H4 (cell line): ENCODE measurements around the gene EIF2S3. TPM values are rescaled to one million over a fixed set of nuclear protein-coding genes. Genes with fewer than 3 reads are reported as not detected.
"Not testable (repeated sequence)": the region's sequence is repeated elsewhere in the genome, so short reads cannot be mapped to it uniquely, and the experiment has no call there.

Experiments used
- DNase-seq: peaks from one replicate; pipeline ENCODE4 v3.0.0-alpha.2; 2015; ENCODE audit warnings: low spot score
- total RNA-seq: library from RNA; depleted of rRNA; stranded (reverse); fragments of >200 nt; shearing (Covaris generic); gene quantifications from 2 replicates; pipeline ENCODE4 v1.2.3, GENCODE V29; 2014

EIF2S3 gene
- total RNA-seq, 1 experiment from 2014 or later, result 328 TPM

DNA sequence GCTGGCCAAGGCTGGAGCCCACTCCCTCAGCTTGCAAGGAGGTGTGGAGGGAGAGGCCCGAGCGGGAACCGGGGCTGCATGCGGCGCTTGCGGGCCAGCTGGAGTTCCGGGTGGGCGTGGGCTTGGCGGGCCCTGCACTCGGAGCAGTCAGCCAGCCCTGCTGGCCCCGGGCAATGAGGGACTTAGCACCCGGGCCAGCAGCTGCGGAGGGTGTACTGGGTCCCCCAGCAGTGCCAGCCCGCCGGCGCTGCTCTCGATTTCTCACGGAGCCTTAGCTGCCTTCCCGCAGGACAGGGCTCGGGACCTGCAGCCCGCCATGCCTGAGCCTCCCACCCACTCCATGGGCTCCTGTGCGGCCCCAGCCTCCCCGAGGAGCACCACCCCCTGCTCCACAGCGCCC is 5.1 kb upstream of the EIF2S3 start:
- not testable (repeated sequence) for DNase-seq

DNA sequence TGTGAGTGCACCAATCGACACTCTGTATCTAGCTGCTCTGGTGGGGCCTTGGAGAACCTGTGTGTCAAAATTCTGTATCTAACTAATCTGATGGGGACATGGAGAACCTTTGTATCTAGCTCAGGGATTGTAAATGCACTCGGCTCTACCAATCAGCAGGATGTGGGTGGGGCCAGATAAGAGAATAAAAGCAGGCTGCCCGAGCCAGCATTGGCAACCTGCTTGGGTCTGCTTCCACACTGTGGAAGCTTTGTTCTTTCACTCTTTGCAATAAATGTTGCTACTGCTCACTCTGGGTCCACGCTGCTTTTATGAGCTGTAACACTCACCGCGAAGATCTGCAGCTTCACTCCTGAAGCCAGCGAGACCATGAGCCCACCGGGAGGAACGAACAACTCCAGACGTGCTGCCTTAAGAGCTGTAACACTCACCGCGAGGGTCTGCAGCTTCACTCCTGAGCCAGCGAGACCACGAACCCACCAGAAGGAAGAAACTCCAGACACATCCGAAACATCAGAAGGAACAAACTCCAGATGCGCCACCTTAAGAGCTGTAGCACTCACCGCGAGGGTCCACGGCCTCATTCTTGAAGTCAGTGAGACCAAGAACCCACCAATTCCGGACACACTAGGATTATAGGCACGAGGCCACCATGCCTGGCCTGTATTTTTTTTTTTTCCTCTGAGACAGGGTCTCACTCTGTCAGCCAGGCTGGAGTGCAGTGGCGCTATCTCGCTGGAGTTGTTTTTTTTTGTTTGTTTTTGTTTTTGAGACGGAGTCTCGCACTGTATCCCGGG is 4.0 kb upstream of the EIF2S3 start:
- not testable (repeated sequence) for DNase-seq

DNA sequence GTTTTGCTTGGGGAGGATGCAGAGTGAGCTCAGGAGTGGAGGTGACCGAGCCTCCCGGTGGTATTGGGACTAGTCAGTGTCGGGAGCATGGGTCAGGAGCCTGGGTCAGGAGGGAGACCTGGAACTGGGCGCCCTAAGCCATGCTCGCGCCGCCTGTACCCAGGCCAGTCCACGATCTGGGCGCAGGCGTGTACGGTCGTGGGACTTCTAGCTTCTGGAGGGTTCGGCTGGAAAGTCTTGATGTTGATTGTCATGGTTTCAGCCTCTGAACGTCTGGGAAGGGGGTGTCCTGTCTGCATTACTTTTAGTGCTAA is 244 bp downstream of the EIF2S3 start:
- DNase-seq, result no peak

DNA sequence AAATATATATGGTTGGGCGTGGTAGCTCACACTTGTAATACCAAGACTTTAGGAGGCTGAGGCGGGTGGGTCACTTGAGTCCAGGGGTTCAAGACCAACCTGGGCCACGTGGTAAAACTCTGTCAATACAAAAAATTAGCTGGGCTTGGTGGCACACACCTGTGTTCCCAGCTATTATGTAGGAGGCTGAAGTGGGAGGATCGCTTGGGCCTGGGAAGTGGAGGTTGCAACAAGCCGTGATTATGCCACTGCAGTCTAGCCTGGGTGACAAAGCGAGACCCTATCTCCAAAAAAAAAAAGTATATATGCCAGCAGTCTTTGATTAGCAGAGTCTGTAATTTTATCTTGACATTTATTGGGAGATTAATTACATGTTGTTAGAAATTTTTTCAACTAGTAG is 8.7 kb downstream of the EIF2S3 start:
- DNase-seq, result no peak

DNA sequence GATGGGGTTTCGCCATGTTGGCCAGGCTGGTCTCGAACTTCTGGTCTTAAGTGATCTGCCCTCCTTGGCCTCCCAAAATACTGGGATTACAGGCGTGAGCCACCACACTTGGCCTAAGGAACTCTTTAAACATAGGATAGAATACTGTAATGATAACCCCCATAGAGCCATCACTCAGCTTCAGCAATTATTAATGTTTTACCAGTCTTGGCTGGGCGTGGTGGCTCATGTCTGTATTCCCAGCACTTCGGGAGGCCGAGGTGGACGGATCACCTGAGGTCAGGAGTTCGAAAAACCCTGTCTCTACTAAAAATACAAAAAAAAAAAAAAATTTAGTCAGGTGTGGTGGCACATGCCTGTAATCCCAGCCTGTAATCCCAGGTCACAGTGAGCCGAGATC is 15.1 kb downstream of the EIF2S3 start:
- DNase-seq, result no peak

DNA sequence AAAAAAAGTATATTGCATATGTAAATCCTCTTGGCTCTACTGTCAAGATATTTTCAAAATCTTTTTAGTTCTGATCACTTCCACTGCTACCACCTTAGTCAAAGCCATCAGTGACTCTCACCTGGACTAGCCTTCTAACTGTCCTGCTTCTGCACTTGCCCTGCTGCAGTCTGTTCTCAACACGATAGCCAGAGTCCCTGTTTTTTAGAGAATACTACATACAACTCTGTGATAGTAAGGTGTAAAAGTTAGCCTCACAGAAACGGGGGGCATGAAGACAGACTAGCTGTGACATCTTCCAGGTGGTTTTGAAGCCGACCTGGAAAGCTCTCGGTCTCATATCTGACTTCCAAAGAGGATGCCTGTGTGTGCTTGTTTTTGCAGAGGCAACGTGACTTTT is 24.7 kb downstream of the EIF2S3 start:
- no peak for DNase-seq

DNA sequence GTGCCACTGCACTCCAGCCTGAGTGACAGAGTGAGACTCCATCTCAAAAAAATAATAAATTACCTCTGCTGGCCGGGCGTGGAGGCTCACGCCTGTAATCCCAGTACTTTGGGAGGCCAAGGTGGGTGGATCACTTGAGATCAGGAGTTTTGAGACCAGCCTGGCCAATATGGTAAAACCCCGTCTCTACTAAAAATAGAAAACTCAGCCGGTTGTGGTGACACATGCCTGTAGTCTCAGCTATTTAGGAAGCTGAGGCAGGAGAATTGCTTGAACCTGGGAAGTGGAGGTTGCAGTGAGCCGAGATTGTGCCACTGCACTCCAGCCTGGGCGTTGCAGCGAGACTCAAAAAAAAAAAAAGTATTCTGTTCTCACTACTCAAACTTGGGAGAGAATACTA is 25.5 kb downstream of the EIF2S3 start:
- not testable (repeated sequence) for DNase-seq

DNA sequence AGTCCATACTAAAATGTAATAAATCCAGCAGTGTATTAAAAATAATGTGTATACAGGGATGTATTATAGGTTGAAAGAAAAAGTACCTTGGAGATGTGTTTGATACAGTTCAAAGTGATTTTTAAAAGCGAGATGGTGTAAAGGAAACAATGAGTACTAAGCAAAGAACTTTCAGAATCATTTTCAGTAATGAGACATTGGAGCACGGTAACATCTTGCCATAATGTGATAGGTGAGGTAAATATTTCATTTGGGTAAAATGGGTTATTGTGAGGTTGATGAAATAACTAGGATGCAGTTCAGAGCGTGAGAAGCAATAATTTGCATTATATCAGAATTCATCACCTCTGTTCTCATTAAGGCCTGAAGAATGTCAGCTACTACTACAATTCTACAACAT is 25.9 kb downstream of the EIF2S3 start:
- no peak for DNase-seq

DNA sequence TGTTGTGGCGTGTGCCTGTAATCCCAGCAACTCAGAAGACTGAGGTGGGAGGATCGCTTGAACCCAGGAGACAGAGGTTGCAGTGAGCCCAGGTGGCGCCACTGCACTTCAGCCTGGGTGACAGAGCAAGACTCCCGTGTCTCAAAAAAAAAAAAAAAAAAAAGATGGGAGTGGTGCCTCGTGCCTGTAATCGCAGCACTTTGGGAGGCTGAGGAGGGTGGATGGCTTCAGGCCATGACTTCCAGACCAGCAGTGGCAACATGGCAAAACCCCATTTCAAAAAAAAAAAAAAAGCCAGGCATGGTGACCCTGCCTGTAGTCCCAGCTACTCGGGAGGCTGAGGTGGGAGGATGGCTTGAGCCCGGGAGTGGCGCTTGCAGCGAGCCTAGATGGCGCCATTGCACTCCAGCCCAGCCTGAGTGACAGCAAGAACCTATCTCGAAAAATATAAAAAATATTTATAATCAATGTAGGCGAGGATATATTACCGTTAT is 27.0 kb downstream of the EIF2S3 start:
- peak; percentile 66 for DNase-seq

DNA sequence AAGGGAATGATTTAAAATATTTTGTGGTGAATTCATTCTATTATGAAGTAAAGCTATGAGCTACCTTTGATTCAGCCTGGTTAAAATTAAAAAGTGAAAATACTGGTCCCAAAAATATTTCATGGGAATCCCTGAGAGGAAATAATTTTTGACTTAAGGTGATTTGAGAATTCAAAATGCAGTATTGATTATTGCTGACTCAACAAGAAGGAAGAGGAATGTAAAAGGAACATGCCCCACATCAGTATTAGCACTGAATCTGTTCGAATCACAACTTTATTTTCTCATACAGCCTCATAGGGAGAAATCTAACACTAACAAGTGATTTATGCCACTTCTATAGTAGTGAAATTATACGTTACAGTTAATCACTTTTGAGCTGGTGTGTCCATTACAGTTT is 27.7 kb downstream of the EIF2S3 start:
- no peak for DNase-seq

DNA sequence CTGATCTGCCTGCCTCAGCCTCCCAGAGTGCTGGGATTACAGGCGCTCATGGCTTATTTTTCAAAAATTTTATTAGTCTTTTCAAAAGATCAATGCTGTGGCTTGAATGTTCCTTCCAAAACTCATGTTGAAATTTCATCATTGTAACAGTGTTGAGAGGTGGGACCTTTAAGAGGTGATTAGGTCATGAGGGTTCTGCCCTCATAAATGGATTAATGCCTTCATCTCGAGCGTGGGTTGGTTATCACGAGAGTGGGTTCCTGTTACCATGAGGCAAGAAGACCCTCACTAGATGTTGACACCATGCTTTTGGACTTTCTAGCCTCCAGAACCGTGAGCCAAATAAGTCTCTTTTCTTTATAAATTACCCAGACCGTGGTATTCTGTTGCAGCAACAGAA is 30.3 kb downstream of the EIF2S3 start:
- DNase-seq, result no peak

DNA sequence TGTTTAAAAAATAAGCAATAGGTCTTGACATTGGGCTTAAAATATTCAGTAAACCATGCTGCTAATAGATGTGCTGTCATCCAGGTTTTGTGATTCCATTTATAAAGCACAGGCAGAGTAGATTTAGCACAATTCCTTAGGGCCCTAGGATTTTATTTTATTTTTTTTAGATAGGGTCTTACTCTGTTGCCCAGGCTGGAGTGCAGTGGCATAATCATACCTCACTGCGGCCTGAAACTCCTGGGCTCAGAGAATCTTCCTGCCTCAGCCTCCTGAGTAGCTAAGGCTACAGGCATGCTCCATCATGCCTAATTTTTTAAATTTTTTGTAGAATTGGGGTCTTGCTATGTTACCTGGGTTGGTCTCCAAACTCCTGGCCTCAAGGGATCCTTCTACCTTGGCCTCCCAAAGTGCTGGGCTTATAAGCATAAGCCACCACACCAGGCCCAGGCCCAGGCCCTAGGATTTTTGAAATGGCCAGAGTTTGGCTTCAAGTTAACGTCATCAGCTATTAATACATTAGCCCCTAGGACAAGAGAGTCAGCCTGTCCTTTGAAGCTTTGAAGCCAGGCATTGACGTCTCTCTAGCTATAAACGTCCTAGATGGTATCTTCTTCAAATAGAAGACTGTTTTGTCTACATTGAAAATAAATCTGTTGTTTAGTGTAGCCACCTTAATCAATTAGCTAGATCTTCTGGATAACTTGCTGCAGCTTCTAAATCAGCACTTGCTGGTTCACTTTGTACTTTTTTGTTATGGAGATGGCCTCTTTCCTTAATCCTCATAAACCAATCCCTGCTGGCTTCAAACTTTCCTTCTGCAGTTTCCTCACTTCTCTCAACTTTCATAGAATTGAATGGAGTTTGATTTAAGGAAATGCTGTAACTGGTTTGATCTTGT is 35.8 kb downstream of the EIF2S3 start:
- no peak for DNase-seq

DNA sequence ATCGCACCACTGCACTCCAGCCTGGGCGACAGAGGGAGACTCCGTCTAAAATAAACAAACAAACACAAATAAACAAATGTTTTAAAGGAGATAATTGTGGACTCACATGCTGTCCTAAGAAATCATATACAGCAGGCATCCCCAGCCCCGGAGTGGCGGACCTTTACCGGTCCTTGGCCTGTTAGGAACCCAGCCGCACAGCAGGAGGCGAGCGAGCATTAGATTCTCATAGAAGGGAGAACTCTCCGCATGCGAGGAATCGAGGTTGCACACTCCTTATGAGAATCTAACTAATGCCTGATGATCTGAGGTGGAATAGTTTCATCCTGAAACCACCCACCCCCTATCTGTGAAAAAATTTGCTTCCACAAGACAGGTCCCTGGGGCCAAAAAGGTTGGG is 39.0 kb downstream of the EIF2S3 start:
- DNase-seq, result no peak

DNA sequence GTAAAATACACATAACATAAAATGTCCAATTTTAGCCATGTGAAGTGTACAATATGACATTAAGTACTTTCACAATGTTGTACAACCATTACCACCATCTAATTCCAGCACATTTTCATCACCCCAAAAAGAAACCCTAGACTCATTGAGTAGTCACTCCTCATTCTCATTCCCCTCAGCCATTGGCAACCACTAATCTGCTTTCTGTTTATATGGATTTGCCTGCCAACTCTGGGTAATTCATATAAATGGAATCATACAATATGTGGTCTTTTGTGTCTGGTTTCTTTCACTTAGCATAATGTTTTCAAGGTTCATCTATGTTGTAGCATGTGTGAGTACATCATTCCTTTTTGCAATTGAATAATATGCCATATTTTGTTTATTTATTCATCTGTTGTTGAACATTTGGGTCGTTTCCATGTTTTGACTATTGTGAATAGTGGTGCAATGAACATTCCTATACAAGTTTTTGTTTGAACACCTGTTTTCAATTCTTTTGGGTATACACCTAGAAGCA is 43.0 kb downstream of the EIF2S3 start:
- DNase-seq, result peak; percentile 11

DNA sequence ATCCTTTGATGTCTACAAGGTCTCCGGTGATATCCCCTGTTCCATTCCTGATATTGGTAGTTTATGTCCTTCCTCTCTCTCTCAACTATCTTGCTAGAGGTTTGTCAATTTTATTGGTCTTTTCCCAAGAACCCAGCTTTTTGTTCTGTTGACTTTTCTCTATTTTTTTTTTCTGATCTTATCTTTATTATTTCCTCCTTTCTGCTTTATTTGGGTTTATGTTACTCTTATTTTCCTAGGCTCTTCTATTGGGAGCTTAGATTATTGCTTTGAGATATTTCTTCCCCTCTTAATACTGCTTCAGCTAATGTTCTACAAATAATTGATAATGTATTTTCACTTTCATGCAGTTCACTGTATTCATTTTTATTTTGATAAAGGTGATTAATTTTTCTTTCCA is 44.2 kb downstream of the EIF2S3 start:
- DNase-seq, result no peak

DNA sequence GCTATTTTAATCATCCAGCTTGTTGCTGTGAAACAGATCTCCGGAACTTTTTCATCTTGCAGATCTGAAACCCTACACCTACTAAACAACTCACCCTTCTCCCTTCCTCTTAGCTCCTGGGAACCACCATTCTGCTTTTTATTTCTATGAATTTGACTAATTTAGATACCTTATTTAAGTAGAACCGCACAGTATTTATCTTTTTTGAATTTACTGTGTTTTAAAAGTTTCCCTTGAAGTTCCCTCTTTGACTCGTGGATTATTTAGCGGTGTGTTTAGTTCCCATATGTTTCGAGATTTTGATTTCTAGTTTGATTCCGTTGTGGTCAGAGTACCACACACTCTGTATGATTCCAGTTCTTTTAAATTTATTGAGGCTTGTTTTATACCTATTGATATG is 44.6 kb downstream of the EIF2S3 start:
- no peak for DNase-seq

DNA sequence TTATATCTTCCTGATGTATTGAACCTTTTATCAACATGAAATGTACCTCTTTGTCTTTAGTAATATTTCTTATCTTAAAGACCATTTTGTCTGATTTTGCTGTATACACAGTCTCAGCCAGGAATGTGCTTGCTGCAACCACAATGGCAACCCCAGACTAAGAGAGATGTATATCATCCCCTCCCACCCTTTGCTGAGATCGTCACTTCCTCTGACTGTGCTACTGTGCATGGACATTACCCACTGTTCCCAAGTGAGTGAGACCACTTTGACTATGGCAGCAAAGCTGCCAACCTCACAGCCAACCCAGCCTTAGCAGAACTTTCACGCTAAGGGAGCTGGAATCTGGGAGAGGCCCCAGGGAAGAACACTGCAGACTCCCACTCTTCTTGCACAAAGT is 46.0 kb downstream of the EIF2S3 start:
- DNase-seq, result peak; percentile 40

DNA sequence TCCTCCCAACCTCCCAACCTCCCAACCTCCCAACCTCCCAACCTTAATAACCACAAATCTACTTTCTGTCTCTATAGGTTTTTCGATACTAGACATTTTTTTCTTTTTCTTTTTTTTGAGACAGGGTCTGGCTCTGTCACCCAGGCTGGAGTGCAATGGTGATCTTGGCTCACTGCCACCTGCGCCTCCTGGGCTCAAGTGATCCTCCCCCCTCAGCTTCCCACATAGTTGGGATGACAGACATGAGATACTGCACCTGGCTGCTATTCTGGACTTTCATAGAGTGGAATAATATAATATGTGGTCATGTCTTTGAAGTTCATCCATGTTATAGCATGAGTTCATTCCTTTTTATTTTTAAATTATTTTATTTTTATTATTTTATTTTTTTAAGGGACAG is 55.3 kb downstream of the EIF2S3 start:
- DNase-seq, result no peak

DNA sequence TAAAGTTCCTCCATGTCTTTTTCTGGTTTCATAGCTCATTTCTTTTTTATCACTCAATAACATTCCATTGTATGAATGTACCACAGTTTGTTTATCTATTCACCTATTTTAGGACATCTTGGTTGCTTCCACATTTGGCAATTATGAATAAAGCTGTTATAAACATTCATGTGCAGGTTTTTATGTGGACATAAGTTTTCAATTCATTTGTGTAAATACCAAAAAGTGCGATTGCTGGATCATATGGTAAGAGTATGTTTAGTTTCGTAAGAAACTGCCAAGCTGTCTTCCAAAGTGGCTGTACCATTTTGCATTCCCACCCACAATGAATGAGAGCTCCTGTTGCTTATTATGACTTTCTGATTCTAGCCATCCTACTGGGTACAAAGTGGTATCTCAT is 58.4 kb downstream of the EIF2S3 start:
- DNase-seq, result no peak

DNA sequence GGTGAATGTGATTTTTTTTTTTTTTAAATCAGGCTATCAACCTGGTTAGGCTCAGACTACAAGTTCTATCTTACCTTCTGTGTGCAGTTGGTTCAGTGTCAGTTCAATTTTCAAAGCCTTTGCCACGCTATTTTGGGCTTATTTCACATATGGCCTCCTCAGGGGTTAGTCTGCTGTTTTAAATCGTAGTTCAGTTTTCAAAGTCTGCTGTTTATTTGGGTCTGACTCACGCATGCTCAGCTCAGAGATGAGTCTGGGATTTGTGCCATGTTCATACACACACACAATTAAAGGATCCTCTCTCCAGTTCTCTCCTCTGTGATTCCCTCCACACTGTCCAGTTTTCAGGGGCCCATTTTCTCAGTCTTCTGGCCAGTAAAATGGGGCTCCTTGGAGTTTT is 62.5 kb downstream of the EIF2S3 start:
- peak; percentile 47 for DNase-seq

DNA sequence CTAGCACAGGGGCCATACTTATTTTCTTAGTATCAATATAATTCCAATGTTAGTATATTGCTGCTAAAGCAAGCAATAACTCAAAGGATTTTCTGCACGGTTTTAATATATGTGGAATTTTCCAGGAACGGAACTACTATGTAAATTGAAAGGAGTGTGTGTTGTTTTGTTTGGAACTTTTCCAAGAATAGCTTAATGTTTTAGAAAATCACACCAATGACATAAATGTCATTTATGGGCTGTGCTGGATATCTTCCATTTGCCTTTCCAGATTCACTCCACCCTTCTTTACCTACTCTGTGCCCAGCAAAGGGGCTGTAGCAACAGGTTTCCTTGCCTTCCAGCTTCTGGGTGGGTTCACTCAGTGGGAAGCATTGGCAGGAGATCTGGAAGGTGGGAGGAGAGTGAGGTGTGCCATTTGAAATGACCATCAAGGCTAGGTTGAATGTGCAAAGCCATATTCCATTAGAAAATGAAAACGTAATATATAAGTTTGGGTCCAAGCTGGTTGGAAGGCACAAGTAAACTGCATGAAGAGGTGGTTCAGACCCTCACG is 69.6 kb downstream of the EIF2S3 start:
- no peak for DNase-seq

DNA sequence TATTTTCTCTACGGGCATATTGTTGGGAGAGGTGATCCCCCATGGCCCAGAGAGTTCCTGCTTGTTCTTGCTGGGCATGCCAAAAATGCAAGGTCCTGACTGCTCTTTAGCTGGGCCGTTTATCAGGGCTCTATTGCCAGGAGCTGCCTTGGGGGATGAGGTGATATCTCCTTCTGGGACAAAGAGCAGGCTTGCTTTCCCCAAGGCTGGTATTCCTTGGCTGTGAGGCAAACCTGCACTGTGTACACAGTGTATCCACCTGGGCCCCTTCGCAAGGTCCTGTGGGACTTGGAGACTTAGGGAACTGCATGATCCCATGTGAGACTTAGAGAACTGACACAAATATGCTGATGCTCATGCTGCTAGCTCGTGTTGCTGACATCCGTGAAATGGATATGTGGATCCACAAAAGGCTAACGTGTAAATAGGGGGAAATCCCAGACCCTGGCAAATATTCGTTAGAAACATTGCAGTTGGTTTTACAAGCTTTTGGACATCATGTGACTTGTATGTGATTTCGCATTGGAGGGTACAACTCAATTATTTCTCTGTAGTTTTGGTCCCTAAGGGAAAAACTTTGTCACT is 70.4 kb downstream of the EIF2S3 start:
- no peak for DNase-seq
